ENCODE data around the gene ZNF766.
"Not testable (repeated sequence)": the region's sequence is repeated elsewhere in the genome, so short reads cannot be mapped to it uniquely, and the experiment has no call there.

Gene ZNF766

DNA sequence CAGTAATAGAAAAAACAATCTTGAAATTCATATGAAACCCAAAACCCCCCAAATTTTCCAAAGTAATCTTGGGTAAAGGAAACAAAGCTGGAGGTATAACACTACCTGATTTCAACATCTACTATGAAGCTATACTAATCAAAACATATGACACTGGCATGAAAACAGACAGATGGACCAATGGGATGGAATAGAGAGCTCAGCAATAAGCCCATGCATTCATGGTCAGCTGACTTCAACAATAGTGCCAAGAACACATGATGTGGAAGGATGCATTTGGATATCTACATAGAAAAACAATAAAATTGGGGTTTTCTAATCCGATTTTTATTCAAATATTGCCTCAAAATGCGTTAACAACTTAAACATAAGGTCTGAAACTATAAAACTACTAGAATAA lies 32.2 kb upstream of the ZNF766 start:
- TF ChIP-seq, protein P1, sequence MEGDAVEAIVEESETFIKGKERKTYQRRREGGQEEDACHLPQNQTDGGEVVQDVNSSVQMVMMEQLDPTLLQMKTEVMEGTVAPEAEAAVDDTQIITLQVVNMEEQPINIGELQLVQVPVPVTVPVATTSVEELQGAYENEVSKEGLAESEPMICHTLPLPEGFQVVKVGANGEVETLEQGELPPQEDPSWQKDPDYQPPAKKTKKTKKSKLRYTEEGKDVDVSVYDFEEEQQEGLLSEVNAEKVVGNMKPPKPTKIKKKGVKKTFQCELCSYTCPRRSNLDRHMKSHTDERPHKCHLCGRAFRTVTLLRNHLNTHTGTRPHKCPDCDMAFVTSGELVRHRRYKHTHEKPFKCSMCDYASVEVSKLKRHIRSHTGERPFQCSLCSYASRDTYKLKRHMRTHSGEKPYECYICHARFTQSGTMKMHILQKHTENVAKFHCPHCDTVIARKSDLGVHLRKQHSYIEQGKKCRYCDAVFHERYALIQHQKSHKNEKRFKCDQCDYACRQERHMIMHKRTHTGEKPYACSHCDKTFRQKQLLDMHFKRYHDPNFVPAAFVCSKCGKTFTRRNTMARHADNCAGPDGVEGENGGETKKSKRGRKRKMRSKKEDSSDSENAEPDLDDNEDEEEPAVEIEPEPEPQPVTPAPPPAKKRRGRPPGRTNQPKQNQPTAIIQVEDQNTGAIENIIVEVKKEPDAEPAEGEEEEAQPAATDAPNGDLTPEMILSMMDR (IDR thresholded peaks at IDR 0.05; ENCODE audit: low read depth, low read length, missing control alignments), result no peak
- DNase-seq (ENCODE audit: extremely low read depth, low read depth), result no peak
- no peak overlapping the region for H3K4me3 ChIP-seq (replicated peaks; ENCODE audit: low read depth, low read length)

- no peak overlapping the region for H3K4me3 ChIP-seq (replicated peaks; ENCODE audit: low read depth, low read length)
- TF ChIP-seq, protein P1 (IDR thresholded peaks at IDR 0.05; ENCODE audit: low read depth, low read length, missing control alignments), result peak; percentile 82
- peak; percentile 36 for DNase-seq (ENCODE audit: extremely low read depth, low read depth)
Measured at GRCh38 chr19:52237771-52238400, 31.5 kb upstream of the ZNF766 start.

DNA sequence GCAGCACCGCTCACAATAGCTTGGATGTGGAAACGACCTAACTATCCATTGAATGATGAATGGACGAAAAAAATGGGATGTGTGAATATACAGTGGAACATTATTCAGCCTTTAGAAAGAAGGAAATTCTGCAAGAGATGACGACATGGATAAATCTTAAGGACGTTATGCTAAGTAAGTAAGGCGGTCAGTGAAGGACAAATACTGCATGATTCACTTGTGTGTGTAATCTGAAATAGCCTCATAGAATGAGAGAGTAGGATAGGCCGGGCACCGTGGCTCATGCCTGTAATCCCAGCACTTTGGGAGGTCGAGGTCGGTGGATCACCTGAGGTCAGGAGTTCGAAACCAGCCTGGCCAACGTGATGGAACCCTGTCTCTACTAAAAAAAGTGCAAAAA lies 25.4 kb upstream of the ZNF766 start:
- TF ChIP-seq, protein P1 (IDR thresholded peaks at IDR 0.05; ENCODE audit: low read depth, low read length, missing control alignments), result no peak

DNA sequence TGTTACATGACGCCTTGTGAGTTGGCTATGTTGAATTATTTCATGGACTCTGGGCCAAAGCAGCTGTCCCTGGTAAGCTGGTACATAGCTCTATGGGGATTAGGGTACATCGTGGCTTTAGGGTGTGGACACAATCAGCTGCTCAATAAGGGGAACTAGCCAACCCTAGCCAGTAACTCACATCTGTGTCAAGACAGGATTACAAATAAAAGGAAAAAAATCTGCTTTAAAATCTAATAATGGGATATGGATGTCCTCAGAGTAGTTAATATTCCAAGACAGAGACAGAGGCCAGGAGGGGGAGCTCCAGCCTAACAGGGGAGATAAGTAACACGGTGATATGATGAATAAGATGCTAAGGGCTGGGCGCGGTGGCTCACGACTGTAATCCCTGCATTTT lies 21.1 kb upstream of the ZNF766 start:
- H3K4me3 ChIP-seq (replicated peaks; ENCODE audit: low read depth, low read length), result no peak overlapping the region
- DNase-seq (ENCODE audit: extremely low read depth, low read depth), result no peak
- TF ChIP-seq, protein P1 (IDR thresholded peaks at IDR 0.05; ENCODE audit: low read depth, low read length, missing control alignments), result peak; percentile 15

More for the DNA sequence above, 25.4 kb upstream of the ZNF766 start:
- no peak for DNase-seq (ENCODE audit: extremely low read depth, low read depth)
- H3K4me3 ChIP-seq (replicated peaks; ENCODE audit: low read depth, low read length), result no peak overlapping the region

DNA sequence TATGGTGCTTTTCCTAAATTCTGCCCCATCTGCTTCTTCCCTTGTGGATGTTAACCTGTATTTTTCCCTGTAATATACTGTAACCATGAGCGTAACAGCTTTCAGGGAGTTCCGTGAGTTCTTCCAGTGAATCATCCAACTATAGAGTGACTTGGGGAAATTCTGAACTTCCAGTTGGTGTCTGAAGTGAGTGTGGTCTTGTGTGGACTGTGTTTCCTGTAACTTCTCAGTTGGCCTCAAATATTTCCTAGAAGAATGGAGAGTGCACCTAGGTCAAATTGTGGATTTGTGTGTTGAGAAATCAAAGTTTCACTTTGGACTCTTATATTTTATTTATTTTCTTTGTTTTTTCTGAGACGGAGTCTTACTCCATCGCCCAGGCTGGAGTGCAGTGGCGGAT lies 11.0 kb upstream of the ZNF766 start:
- H3K4me3 ChIP-seq (replicated peaks; ENCODE audit: low read depth, low read length), result no peak overlapping the region
- DNase-seq (ENCODE audit: extremely low read depth, low read depth), result no peak
- TF ChIP-seq, protein P1 (IDR thresholded peaks at IDR 0.05; ENCODE audit: low read depth, low read length, missing control alignments), result no peak

GRCh38 chr19:52265556-52265955 lies 3.8 kb upstream of the ZNF766 start:
- not testable (repeated sequence) for DNase-seq (ENCODE audit: extremely low read depth, low read depth); H3K4me3 ChIP-seq (replicated peaks; ENCODE audit: low read depth, low read length)

DNA sequence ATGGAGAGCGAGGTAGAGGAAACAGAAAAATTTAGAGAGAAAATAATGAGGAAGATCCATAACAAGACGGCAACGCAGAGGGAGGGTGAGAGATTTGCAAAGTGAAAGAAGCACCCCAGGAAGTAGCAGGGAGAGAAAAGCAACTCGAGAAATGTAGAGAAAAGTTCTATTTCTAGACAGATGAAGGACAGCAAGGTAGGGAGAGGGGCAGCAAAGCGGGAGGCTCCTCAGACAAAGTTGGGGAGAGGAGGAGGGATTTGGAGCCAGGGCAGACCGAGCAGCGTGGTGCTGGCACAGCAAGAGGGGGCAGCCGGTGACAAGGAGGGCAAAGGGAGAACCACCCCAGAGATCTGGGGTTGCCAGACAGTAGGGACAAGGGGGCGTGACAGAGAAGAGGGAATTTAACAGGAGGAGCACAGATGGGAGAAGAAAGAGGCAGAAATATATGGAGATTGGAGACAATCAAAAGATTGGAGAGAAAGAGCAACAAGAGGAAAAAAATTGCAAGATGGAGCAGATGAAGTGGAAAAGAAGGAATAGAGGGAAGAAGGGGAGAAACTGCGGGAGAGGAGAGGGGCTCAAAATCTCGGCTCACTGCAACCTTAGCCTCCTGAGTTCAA lies 989 bp downstream of the ZNF766 start:
- TF ChIP-seq, protein P1 (IDR thresholded peaks at IDR 0.05; ENCODE audit: low read depth, low read length, missing control alignments), result no peak
- DNase-seq (ENCODE audit: extremely low read depth, low read depth), result no peak
- H3K4me3 ChIP-seq (replicated peaks; ENCODE audit: low read depth, low read length), result peak overlapping the region; percentile 89

Data from HFF-Myc (cell line).